HAP-1 (cell line): Measurements from ENCODE around the gene FGF21.
A peak's percentile ranks its signal among the peaks of the same experiment; 100 is the strongest.

ENCODE experiments used
- DNase-seq, 2 experiments: peaks; one replicate each; pipeline ENCODE4 v3.0.0-alpha.2; 2016 to 2020; ENCODE audit warnings: low spot score in 2 of 2
- H3K27me3 ChIP-seq: fragments of 250-450 bp; sonication (Bioruptor Pico); 2 replicates; pipeline ENCODE4 v1.5.1; 2020; ENCODE audit warnings: low read depth, mild to moderate bottlenecking, moderate library complexity
- H3K36me3 ChIP-seq: fragments of 250-450 bp; sonication (Bioruptor Pico); replicated peaks from 2 replicates; pipeline ENCODE4 v1.5.1; 2020; ENCODE audit warnings: mild to moderate bottlenecking
- H3K4me1 ChIP-seq: fragments of 250-450 bp; sonication (Bioruptor Pico); 2 replicates; pipeline ENCODE4 v1.5.1; 2020; ENCODE audit warnings: mild to moderate bottlenecking
- H3K4me3 ChIP-seq: fragments of 250-450 bp; sonication (Bioruptor Pico); 2 replicates; pipeline ENCODE4 v1.5.1; 2020; ENCODE audit warnings: mild to moderate bottlenecking, moderate library complexity
- H3K9me3 ChIP-seq: fragments of 250-450 bp; sonication (Bioruptor Pico); 2 replicates; pipeline ENCODE4 v1.5.1; 2020; ENCODE audit warnings: mild to moderate bottlenecking, moderate library complexity
- in situ Hi-C: fragments of 300-500 bp; cut with MboI; formaldehyde crosslinking; loops from 3 replicates; pipeline ENCODE4 v1.14.3; 2020; ENCODE audit warnings: low sequenced_read_pairs, inconsistent platforms, mixed read lengths

FGF21 gene

DNA sequence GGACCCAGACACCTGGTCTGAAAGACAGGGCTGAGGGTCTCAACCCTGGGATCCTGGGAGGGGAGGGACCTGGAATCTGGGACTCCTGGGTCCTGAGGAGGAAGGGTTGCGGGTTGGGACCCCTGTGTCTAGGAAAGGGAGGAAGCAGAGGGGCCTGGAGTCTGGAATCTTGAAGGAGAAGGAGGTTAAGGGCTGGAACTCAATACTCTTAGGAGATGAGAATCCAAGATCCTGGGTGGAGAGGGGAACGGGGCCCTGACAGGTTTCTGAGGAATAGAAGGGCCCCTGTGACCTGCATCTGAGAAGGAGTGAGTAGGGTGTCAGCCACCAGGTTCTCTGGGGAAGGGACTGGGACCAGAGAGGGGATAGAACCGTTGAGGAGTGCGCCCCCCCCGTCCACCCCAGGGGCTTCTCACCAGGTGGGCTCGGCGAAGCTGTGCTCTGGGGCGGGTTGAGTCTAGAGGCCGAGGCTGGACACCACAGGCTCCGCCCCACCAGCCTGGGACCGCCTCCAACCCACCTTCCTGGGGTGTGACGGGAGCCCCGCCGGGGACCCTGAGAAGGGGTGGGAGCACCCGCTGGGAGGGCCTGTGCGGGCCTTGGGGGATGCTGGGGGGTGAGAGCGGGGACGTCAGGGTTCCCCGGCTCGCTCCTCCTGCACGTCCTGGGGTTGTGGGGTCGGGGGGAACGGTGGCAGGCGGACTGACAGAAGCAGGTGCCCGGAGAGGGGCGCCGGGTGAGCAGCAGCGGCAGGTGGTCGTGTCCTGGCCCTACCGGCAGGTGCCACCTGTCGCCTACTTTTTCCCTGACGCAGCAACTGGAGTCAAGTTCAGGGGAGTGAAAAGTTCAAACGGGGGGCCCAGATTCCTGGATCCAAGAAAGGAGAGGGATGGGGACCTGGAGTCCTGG, 35.8 kb upstream of the FGF21 start, which contains the start of gene MAMSTR:
MAMSTR (minus strand) TSS at position 463 of the 909 bp plus-strand sequence. CDS start 694 bp downstream, outside the sequence.
- peaks cover 15% of the 10 kb centered on the region for H3K4me1 ChIP-seq
- H3K27me3 ChIP-seq = no peaks in the 10 kb centered on the region
- H3K9me3 ChIP-seq = no peaks in the 10 kb centered on the region; the same call in 1 of the 2 replicates
- peak in 1 of 2 experiments; percentile 21 for DNase-seq
- no peaks in the 10 kb centered on the region for H3K36me3 ChIP-seq
- in situ Hi-C loops = no loop called here
- H3K4me3 ChIP-seq = peak within 1 kb of the TSS; percentile 56

DNA sequence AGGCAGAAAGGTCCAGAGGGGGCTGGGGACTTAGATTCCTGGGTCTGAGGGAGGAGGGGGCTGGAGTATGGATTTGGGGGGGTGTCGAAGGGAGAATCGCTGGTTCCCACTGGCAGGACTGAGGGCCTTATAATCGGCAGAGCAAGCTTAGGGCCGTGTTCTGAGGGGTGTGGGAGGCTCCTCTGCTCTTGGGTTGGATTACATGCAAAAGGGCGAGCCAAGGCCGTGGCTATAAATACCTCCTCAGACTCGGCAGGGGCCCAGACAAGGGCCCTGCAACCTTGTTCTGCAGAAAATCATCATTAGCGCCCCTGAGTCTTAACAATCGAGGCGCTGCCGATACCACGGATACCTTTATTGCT, 35.1 kb upstream of the FGF21 start:
- Histone ChIP-seq H3K4me1 (peaks cover 13% of the 10 kb centered on the region), H3K4me3 (peak overlapping the region; percentile 56), H3K27me3 (no peaks in the 10 kb centered on the region), H3K36me3 (no peaks in the 10 kb centered on the region), H3K9me3 (no peaks in the 10 kb centered on the region)
- in situ Hi-C loops = no loop called here
- DNase-seq = no peak

DNA sequence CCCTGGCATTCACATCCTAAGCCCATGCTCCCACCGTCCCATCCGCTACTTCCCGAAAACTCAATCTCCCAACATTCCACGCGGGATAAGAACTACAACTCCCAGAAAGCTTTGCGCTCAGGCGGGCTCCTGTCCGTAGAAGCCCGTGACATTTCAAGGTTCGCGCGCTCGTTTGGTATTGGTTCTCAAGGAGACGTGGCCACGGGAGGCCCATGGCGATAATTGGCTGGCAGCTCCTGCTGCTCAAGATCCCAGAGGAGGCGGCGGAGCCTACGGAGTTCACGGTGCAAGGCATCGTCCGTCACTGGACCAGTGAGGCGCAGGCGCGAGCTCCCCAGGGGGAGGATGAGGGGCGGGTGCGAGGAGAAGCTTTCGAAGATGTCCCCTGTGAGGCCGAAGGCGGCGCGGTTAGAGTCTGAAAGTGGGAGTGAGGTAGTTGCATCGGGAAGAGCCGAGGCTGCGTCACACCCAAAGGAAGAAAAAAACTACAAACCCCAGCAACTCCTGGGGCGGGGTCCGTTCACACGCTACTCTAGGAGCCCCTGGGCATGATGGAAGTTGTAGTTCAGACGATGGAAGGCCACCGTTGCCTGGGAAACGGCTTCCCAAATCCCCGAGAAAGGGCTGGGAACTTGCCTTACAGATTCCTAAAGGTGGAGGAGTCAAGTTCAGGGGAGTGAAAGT, 34.6 kb upstream of the FGF21 start:
- in situ Hi-C loops = no loop called here
- Histone ChIP-seq H3K36me3 (no peaks in the 10 kb centered on the region), H3K4me3 (peak overlapping the region; percentile 56), H3K9me3 (no peaks in the 10 kb centered on the region), H3K27me3 (no peaks in the 10 kb centered on the region), H3K4me1 (peaks cover 15% of the 10 kb centered on the region)
- peak; percentile 98 to 99 for DNase-seq

DNA sequence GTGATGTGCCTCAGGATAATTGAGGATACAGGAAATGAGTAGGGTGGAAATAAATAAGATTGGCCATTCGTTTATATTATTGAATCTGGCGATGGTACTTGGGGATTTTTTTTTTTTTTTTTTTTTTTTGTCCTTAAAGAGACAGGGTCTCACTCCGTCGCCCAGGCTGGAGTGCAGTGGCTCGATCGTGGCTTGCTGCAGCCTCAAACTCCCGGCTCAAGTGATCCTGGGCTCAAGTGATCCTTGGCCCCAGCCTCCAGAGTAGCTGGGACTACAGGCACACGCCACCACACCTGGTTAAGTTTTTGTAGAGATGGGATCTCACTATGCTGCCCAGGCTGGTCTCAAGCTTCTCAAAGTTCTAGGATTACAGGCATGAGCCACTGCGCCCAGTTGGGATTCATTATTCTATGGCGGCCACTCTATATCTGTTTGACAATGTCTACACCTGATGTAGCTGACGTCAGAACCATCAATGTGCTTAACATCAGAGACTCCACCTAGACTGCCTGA, 33.1 kb upstream of the FGF21 start:
- Histone ChIP-seq H3K27me3 (no peaks in the 10 kb centered on the region), H3K9me3 (no peaks in the 10 kb centered on the region), H3K36me3 (no peaks in the 10 kb centered on the region), H3K4me1 (peaks cover 15% of the 10 kb centered on the region), H3K4me3 (no peak overlapping the region)
- in situ Hi-C loops = no loop called here
- no peak for DNase-seq

DNA sequence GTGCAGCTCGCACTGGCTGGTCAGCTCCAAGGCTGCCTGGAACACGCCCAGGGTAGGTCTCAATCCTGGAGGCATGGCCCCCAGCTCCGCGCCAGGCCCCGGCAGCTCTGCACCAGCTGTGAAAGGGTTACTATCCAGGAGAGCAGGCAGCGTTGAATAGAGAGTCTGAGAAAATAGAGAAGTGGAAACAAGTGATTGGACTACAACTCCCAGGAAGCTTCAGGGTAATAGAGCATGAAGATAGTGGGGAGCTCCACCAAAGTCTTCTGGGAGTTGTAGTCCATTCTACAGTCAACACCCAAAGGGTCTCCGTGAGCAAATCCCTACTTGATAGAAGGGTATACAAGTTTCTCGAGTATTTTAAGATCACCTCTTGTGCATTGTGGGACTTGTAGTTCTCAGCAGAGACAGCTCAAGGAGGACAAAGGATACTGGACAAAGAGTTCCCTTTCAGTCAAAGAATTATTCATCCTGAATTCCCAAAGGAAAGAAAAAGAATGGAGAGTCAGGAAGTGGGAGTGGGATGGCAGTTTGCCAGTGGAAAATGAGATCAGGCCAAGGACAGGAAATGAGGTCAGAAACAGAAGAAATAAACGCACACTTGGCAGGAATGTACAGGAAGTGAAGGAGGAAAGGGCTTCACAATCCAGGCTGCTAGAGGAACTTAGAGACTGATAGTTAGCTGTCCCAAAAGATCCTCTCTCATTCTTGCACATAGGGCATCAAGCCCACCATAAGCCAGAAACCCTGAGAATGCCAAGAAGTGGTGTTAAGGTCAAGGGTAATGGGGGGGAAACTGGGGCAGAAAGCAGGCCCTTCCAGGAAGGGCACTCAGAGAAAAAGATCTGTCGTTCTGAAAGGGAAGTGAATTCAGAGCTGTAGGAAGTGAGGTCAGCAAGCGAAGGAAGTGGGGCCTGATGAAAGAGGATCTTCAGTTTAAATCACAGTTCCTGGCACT, 30.2 kb upstream of the FGF21 start:
- H3K36me3 ChIP-seq = no peaks in the 10 kb centered on the region
- H3K4me1 ChIP-seq = peaks cover 13% of the 10 kb centered on the region
- in situ Hi-C loops = no loop called here
- H3K4me3 ChIP-seq = no peak overlapping the region
- no peaks in the 10 kb centered on the region for H3K27me3 ChIP-seq
- DNase-seq = peak; percentile 87 to 89
- H3K9me3 ChIP-seq = no peaks in the 10 kb centered on the region

DNA sequence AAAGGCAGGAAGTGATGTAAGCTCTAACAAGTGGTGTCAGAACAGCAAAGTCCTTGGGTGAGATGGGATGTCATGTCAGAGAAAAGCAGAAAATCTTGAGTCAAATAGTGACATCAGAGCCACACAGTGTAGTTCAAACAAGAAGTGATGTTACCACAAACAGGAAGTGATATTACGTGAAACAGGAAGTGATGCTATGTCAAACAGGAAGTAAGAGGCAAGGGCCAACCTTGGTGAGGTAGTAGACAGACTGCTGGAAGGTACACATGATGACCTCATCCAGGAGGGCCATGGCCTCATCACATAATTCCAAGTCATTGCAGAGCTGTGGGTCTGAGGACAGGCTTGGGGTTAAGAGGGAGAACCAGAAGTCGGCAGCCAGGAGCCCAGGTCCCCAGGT, 28.8 kb upstream of the FGF21 start:
- H3K9me3 ChIP-seq = no peaks in the 10 kb centered on the region
- in situ Hi-C loops = no loop called here
- no peak for DNase-seq
- no peaks in the 10 kb centered on the region for H3K27me3 ChIP-seq
- no peak overlapping the region for H3K4me3 ChIP-seq
- no peaks in the 10 kb centered on the region for H3K36me3 ChIP-seq
- peaks cover 9% of the 10 kb centered on the region for H3K4me1 ChIP-seq

DNA sequence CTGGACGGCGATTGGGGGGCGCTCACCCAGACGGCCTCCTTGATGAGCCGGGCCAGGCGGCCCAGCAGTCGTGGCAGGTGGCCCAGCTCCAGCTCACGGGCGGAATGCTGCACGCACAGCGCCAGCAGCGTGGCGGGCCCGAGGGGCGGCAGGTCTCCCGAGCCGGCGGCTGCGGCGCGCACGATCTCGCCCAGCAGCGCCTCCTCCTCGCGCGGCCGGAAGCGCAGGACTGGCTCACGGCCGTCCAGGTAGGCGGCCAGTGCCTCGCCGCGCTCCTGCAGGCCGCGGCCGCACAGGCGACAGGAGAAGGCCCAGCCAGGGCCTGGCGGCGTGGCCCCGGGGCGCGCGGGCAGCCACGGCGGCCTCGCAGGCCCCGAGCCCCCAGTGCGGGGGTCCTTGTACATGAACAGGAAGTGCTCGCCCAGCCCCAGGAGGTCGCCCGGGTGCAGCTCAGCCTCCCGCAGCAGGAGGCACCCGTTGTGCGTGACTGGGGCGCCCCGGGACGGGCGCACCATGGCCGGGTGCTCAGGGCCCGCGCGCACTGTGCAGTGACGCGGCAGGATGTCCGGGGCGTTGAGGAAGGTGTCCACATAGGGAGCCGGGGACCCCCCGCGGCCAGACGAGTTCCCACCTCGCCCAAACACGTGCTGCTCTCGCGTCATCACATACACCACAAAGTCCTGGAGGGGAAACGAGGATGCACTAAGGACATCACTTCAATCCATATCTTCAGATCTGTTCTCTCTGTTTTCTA, 26.2 kb upstream of the FGF21 start:
- in situ Hi-C loops = no loop called here
- Histone ChIP-seq H3K36me3 (no peaks in the 10 kb centered on the region), H3K27me3 (no peaks in the 10 kb centered on the region), H3K9me3 (no peaks in the 10 kb centered on the region), H3K4me1 (peaks cover 9% of the 10 kb centered on the region), H3K4me3 (no peak overlapping the region)
- DNase-seq = no peak

DNA sequence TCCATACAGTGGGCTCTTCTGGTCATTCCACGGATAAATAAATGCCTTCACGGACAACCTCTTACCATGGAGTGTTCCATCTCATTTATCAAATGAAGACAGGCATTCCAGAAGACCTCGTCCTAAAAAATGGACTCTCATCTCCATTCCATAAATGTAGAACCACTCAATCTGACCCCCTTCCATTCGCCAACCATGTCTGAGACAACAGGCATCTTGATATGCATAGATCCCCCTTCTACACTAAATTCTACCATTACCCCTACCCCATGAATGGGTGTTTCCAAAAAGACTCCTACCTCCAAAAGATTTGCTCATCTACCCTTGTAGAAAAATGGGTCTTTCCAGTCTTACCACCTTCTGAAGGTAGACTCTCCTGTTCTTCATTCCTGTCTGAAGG, 23.9 kb upstream of the FGF21 start:
- in situ Hi-C loops = no loop called here
- H3K27me3 ChIP-seq = no peaks in the 10 kb centered on the region

DNA sequence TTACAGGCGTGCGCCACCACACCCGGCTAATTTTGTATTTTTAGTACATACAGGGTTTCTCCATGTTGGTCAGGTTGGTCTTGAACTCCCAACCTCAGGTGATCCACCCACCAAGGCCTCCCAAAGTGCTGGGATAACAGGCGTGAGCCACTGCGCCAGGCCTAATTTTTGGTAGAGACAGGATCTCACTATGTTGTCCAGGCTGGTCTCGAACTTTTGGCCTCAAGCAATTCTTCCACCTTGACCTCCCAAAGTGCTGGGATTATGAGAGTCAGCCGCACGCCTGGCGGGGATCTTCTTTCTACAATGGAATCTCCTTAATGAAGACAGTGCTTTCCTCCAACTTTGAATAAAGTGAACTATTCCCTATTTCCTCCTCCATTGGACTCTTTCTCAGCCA, 20.7 kb upstream of the FGF21 start:
- in situ Hi-C loops = no loop called here
- Histone ChIP-seq H3K36me3 (no peaks in the 10 kb centered on the region), H3K4me1 (peaks cover 9% of the 10 kb centered on the region), H3K4me3 (no peak overlapping the region), H3K27me3 (no peaks in the 10 kb centered on the region), H3K9me3 (no peaks in the 10 kb centered on the region; the same call in 1 of the 2 replicates)
- DNase-seq = no peak

More for the DNA sequence above, 23.9 kb upstream of the FGF21 start:
- Histone ChIP-seq H3K4me3 (no peak overlapping the region), H3K36me3 (no peaks in the 10 kb centered on the region), H3K4me1 (no peaks in the 10 kb centered on the region), H3K9me3 (no peaks in the 10 kb centered on the region)
- no peak for DNase-seq

DNA sequence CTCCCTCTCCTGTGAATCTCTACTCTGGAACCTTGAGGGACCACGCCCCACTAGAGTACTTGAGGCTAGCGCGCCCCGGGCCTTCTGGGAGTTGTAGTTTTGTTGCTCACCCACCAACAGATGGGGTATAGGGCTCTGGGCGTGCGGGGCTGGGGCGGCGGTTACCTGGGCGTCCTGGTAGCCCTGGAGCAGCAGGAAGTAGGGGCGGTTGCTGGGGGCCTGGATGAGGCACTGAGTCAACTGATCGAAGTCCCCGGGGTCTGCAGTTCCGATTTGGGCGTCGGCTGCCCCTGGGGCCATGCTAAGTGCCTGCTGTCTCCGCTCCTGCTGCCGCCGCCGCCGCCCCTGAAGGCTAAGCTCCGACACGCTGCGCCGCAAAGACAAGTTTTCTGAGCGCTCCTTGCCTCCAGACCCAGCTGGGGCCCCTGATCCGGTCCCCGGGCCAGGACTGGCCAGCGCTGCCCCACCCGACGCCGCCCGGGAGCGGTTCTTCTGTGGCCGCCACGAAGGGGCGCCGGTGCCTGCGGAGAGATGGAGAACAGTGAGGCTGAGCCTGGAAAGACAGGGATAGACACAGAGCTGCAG, 20.2 kb upstream of the FGF21 start:
- H3K4me1 ChIP-seq = peaks cover 9% of the 10 kb centered on the region
- H3K27me3 ChIP-seq = no peaks in the 10 kb centered on the region
- H3K36me3 ChIP-seq = no peaks in the 10 kb centered on the region
- H3K4me3 ChIP-seq = no peak overlapping the region
- DNase-seq = peak in 1 of 2 experiments; percentile 29
- in situ Hi-C loops = no loop called here
- no peaks in the 10 kb centered on the region; the same call in 1 of the 2 replicates for H3K9me3 ChIP-seq

DNA sequence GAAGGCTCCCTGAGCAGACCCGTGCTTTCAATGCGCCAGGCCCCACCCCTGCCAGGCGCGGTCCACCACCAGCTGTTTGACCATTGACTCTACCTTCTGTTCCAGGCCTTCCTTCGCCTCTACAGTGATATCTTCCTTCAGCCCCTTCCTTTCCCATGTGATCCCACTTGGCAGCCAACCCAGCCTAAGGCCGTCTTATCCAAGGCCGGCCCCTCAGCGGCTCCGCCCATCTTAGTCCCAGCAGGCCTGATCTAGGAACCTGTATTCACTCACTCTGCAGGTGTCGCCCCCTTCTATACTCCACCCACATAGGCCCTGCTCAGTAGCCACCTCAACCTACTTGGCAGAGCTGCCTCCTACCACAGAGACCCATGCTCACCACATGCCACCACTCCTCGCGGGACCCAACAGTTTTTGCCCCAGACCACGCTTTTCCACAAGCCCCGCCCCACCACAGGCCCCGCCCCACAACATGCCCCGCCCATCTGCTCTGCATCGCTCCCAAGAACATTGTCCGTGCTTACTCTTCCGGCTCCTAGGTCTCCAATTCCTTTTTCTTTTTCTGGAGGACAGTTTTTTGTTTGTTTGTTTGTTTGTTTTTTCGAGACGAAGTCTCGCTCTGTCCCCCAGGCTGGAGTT, 17.8 kb upstream of the FGF21 start:
- peak in 1 of 2 experiments; percentile 59 for DNase-seq
- H3K27me3 ChIP-seq = no peaks in the 10 kb centered on the region
- in situ Hi-C loops = no loop called here
- no peaks in the 10 kb centered on the region; the same call in 1 of the 2 replicates for H3K9me3 ChIP-seq
- no peak overlapping the region for H3K4me3 ChIP-seq
- no peaks in the 10 kb centered on the region for H3K36me3 ChIP-seq
- peaks cover 13% of the 10 kb centered on the region for H3K4me1 ChIP-seq
